ENCODE measurements around the gene MSX1. TPM values are rescaled to one million over a fixed set of nuclear protein-coding genes. Genes with fewer than 3 reads are reported as not detected.

Gene MSX1
- total RNA-seq = 1 to 10 TPM; 1.9 to 6.7 (median 4.0) TPM
- polyA plus RNA-seq = 1 to 10 TPM; 4.0 to 4.8 TPM
- long read RNA-seq, donor 1, partial matches to known transcripts = 0 of 5 reads
- long read RNA-seq, donor 1, other reads (novel, unspliced or antisense) = 4 of 5 reads
- long read RNA-seq, donor 2, partial matches to known transcripts = 0 of 6 reads
- long read RNA-seq, donor 2, other reads (novel, unspliced or antisense) = 2 of 6 reads
- long read RNA-seq, donor 3 = 0 reads

DNA sequence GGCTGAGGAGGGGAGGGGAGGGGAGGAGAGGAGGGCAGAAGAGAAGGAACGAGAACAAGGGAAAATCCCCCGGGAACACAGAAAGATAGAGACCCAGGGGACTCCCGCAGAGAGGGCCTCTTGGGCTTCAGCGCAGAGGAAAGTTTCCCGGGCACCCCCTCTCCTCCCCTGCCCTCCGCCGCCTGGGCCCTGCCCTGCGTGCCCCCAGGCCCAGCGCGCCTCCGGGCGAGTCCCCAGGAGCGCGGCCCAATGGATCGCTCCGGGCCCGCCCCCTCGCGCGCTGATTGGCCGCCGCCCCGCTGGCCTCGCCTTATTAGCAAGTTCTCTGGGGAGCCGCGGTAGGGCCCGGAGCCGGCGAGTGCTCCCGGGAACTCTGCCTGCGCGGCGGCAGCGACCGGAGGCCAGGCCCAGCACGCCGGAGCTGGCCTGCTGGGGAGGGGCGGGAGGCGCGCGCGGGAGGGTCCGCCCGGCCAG, at the start of gene MSX1:
Gene MSX1 (plus strand): TSS at position 341 of the 474 bp plus-strand sequence. CDS start 235 bp downstream, outside the sequence.
- Histone ChIP-seq H3K27ac (peak within 1 kb of the TSS; percentile 56 to 92 (median 88)), H3K4me1 (peaks cover 4 to 66% (median 47%) of the 10 kb centered on the region in 9 donors), H3K27me3 (peaks cover 52 to 100% (median 97%) of the 10 kb centered on the region in 7 donors), H3K36me3 (peaks cover 0 to 24% (median 5%) of the 10 kb centered on the region in 9 donors), H3K9me3 (no peaks in the 10 kb centered on the region), H3K4me3 (peak within 1 kb of the TSS; percentile 60 to 87 (median 80))
- TF ChIP-seq, protein P1, sequence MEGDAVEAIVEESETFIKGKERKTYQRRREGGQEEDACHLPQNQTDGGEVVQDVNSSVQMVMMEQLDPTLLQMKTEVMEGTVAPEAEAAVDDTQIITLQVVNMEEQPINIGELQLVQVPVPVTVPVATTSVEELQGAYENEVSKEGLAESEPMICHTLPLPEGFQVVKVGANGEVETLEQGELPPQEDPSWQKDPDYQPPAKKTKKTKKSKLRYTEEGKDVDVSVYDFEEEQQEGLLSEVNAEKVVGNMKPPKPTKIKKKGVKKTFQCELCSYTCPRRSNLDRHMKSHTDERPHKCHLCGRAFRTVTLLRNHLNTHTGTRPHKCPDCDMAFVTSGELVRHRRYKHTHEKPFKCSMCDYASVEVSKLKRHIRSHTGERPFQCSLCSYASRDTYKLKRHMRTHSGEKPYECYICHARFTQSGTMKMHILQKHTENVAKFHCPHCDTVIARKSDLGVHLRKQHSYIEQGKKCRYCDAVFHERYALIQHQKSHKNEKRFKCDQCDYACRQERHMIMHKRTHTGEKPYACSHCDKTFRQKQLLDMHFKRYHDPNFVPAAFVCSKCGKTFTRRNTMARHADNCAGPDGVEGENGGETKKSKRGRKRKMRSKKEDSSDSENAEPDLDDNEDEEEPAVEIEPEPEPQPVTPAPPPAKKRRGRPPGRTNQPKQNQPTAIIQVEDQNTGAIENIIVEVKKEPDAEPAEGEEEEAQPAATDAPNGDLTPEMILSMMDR (IDR thresholded peaks at IDR 0.05) = no peak
- intact Hi-C loops (cut with DNase I) = loop anchor here in 1 of 10 donors (10.0 kb wide), 1 partner anchor 375 kb away; no protein-coding TSS in a partner anchor
- WGBS, 2 donors = 0 to 1% methylated on average over 44 of the region's 44 CpGs
- DNase-seq (peak; percentile 89 to 90), ATAC-seq (peak; percentile 92 to 97 (median 94))

DNA sequence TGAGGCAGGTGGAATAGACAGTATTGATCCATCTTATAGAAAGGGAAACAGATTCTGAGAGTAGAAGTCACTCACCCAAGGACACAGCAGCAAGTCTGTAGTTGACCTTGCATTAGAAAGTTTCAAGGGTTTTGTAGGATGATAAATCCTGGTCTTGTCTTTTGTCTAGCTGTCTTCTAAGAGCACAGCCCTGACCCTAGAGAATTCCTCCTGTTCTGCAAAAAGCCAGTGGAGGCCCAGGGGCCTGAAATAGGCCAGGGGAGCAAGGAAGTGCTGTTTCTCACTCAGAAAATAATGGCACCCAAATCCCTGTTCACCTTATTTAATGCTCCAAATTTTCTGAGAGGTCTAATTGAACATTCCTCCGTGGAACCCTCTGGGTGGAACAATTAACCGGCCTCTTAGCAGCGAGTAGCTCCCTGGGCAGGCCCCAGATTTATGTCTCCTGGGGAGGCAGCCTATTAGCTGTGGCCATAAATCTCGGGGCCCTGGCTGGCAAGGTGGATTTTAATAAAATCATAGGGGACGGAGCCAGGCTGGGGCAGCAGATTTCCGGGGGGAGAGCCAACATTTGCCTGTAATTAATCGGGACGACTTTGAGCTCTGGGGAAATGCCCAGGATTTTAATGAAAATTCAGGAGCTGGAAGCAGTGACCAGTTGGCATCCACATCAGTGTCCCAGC, 49.2 kb upstream of the MSX1 start:
- intact Hi-C loops (cut with DNase I) = no loop called here
- no peak overlapping the region for H3K4me3 ChIP-seq
- ATAC-seq = no peak
- no peak for DNase-seq
- peaks cover 0 to 22% (median 6%) of the 10 kb centered on the region in 7 donors for H3K27me3 ChIP-seq
- H3K9me3 ChIP-seq = peaks cover 0 to 13% (median 0%) of the 10 kb centered on the region in 11 donors
- H3K36me3 ChIP-seq = no peaks in the 10 kb centered on the region
- TF ChIP-seq, protein P1 (IDR thresholded peaks at IDR 0.05) = no peak
- H3K4me1 ChIP-seq = no peaks in the 10 kb centered on the region
- no peak overlapping the region for H3K27ac ChIP-seq
- WGBS, 2 donors = 88 to 91% methylated on average over 8 of the region's 8 CpGs

DNA sequence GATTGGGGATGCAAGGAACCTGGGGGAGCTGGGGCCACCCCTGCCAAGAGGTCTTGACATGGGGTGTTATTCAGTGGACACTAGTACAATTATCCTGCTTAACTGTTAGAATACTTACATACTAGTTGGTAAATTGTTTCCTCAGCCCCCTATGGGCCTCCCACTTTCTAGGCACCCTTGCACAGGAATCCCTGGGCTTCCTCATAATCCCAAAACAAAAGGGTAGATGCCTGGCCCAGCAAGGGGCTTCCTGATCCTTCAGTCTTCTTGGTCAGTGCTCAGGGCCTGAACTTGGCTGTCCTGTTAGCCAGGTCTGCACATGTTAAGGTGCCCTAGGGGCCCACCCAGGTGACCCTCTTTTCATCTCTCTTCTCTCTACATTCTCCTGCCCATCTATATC, 48.7 kb upstream of the MSX1 start:
- Histone ChIP-seq H3K4me3 (no peak overlapping the region), H3K9me3 (peaks cover 0 to 13% (median 0%) of the 10 kb centered on the region in 11 donors), H3K36me3 (no peaks in the 10 kb centered on the region), H3K27ac (no peak overlapping the region), H3K27me3 (peaks cover 0 to 25% (median 6%) of the 10 kb centered on the region in 7 donors), H3K4me1 (no peaks in the 10 kb centered on the region)
- DNase-seq = no peak
- TF ChIP-seq, protein P1 (IDR thresholded peaks at IDR 0.05) = no peak
- intact Hi-C loops (cut with DNase I) = no loop called here
- no peak for ATAC-seq

DNA sequence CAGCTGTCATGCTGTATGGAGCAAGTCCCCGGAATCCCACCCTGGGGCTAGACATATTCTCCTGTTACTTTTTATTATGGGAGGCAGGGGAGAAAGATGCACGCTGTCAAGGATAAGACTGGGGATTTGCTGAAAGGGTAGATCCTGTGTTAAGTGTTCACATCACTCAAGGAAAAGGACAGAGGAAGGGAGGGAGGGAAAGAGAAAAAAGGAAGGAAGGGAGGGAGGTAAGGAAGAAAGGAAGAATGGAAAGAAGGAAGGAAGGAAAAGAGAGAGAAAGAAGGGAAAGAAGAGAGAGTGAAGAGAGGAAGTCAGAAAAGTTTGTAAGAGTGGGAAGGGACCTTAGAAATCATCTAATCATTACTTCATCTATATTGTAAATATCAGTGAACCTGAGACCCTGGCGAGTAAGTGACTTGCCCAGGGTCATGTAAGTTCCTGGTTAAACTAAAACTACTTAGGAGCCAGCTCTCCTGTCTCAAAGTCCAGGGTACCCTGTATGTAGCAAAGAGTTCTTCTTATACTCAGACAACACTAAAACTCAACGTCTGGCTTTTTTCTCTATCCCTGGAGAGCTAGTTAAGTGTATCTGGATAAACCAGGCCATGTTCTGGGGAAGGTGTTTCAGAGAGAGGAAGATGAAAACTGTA, 47.2 kb upstream of the MSX1 start:
- intact Hi-C loops (cut with DNase I) = no loop called here
- Histone ChIP-seq H3K27ac (no peak overlapping the region), H3K4me1 (no peaks in the 10 kb centered on the region), H3K9me3 (peaks cover 0 to 27% (median 3%) of the 10 kb centered on the region in 11 donors), H3K36me3 (no peaks in the 10 kb centered on the region), H3K4me3 (no peak overlapping the region), H3K27me3 (peaks cover 0 to 30% (median 7%) of the 10 kb centered on the region in 7 donors)
- 72 to 83% methylated on average over 4 of the region's 4 CpGs for WGBS, 2 donors
- TF ChIP-seq, protein P1 (IDR thresholded peaks at IDR 0.05) = no peak
- no peak for ATAC-seq
- no peak for DNase-seq
